ENCODE results near the gene DNAJC30. TPM values are rescaled to one million over a fixed set of nuclear protein-coding genes. Genes with fewer than 3 reads are reported as not detected.
A peak's percentile ranks its signal among the peaks of the same experiment; 100 is the strongest.

Gene DNAJC30
- total RNA-seq, 1 experiment from 2014 or later: 8.5 TPM

GRCh38 chr7:73707045-73707631, 23.9 kb upstream of the DNAJC30 start:
- Histone ChIP-seq H3K4me3 (replicated peaks in 1 of 2; ENCODE audit: low read depth in 1 of 2, low read length in 2 of 2) (peak overlapping the region; percentile 13 to 31; a peak in 3 of 4 replicates), H3K4me2 (ENCODE audit: low read length) (peak overlapping the region; percentile 79), H3K4me1 (ENCODE audit: control insufficient read depth in 1 of 2, insufficient read depth in 2 of 2, low read length in 2 of 2) (peaks cover 40 to 71% of the 10 kb centered on the region in 2 experiments), H3K27me3 (ENCODE audit: insufficient read depth, low read length) (no peaks in the 10 kb centered on the region), H3K9me2 (ENCODE audit: insufficient read depth) (no peaks in the 10 kb centered on the region), H3K27ac (ENCODE audit: low read depth, low read length) (peak overlapping the region; percentile 92), H3K36me3 (ENCODE audit: control insufficient read depth in 1 of 2, insufficient read depth in 2 of 2, low read length in 2 of 2) (peaks cover 16 to 25% of the 10 kb centered on the region in 2 experiments; a peak in 3 of 4 replicates), H3K79me2 (ENCODE audit: insufficient read depth, low read length) (peaks cover 46% of the 10 kb centered on the region), H3K9me3 (ENCODE audit: control insufficient read depth in 1 of 2, insufficient read depth in 1 of 2, low read depth in 1 of 2, low read length in 2 of 2) (no peaks in the 10 kb centered on the region), H3K9ac (ENCODE audit: low read length) (peak overlapping the region; percentile 58), H2AFZ (ENCODE audit: low read depth, low read length, poor library complexity, severe bottlenecking) (no peak overlapping the region), H4K20me1 (ENCODE audit: insufficient read depth) (no peaks in the 10 kb centered on the region)
- ATAC-seq (peak; percentile 72), DNase-seq (ENCODE audit: low read depth, low spot score) (peak; percentile 69)
- BruUV-seq (replicated peaks): no TSS peak
- TF ChIP-seq YY1 (IDR thresholded peaks at IDR 0.05; ENCODE audit: extremely low read depth, insufficient replicate concordance, low read depth, low read length) (peak; percentile 24), POLR2A (IDR thresholded peaks at IDR 0.05; ENCODE audit: borderline replicate concordance, extremely low read depth, insufficient read depth, insufficient read length) (no peak), POLR2AphosphoS5 (IDR thresholded peaks at IDR 0.05; ENCODE audit: low read depth, low read length) (peak; percentile 55), SIN3A (IDR thresholded peaks at IDR 0.05; ENCODE audit: low read depth) (no peak)
- RAD21 ChIA-PET (ENCODE audit: low non-redundant PET in 1 of 2, low total read pairs in 2 of 2, uncharacterized antibody in 2 of 2, unreplicated experiment in 2 of 2): interaction anchor here (0.6 to 1.6 kb wide), 7 partner anchors 9 to 100 kb away, joined by 3 to 5 read pairs (median 4); partner anchors contain the start of genes MLXIPL (in 1 of the 2) and STX1A (in 1 of the 2)
- intact Hi-C loops (cut with micrococcal nuclease): loop anchor here (1.0 kb wide), 1 partner anchor 8 kb away; no protein-coding TSS in a partner anchor
- POLR2A ChIA-PET: interaction anchor here (1.0 to 2.1 kb wide), 9 partner anchors 8 to 129 kb away, joined by 3 to 17 read pairs (median 5); partner anchors contain the start of genes STX1A and TBL2
- CTCF ChIA-PET: interaction anchor here (0.6 to 1.9 kb wide), 6 partner anchors 13 to 100 kb away, joined by 3 to 14 read pairs (median 4); partner anchors contain the start of genes ABHD11 and STX1A

GRCh38 chr7:73706126-73707044, 23.1 kb upstream of the DNAJC30 start:
- ATAC-seq (peak; percentile 81), DNase-seq (ENCODE audit: low read depth, low spot score) (peak; percentile 68)
- H3K4me2 ChIP-seq (ENCODE audit: low read length): peak overlapping the region; percentile 79
- H3K4me1 ChIP-seq (ENCODE audit: control insufficient read depth in 1 of 2, insufficient read depth in 2 of 2, low read length in 2 of 2): peaks cover 40 to 75% of the 10 kb centered on the region in 2 experiments
- H2AFZ ChIP-seq (ENCODE audit: low read depth, low read length, poor library complexity, severe bottlenecking): no peak overlapping the region
- H3K9ac ChIP-seq (ENCODE audit: low read length): peak overlapping the region; percentile 58
- peak overlapping the region; percentile 92 for H3K27ac ChIP-seq (ENCODE audit: low read depth, low read length)
- BruUV-seq (replicated peaks): no TSS peak
- RAD21 ChIA-PET (ENCODE audit: low non-redundant PET in 1 of 2, low total read pairs in 2 of 2, uncharacterized antibody in 2 of 2, unreplicated experiment in 2 of 2): interaction anchor here (0.5 to 1.6 kb wide), 8 partner anchors 8 to 99 kb away, joined by 3 to 5 read pairs (median 4); partner anchors contain the start of genes MLXIPL (in 1 of the 2) and STX1A (in 1 of the 2)
- no peaks in the 10 kb centered on the region for H3K9me2 ChIP-seq (ENCODE audit: insufficient read depth)
- H3K9me3 ChIP-seq (ENCODE audit: control insufficient read depth in 1 of 2, insufficient read depth in 1 of 2, low read depth in 1 of 2, low read length in 2 of 2): no peaks in the 10 kb centered on the region
- no peaks in the 10 kb centered on the region for H4K20me1 ChIP-seq (ENCODE audit: insufficient read depth)
- CTCF ChIA-PET: interaction anchor here (0.6 to 2.1 kb wide), 7 partner anchors 13 to 99 kb away, joined by 3 to 14 read pairs (median 3); partner anchors contain the start of genes ABHD11 and STX1A
- intact Hi-C loops (cut with micrococcal nuclease): loop anchor here (1.0 kb wide), 1 partner anchor 9 kb away; no protein-coding TSS in a partner anchor
- peak overlapping the region; percentile 13 to 31; a peak in 3 of 4 replicates for H3K4me3 ChIP-seq (replicated peaks in 1 of 2; ENCODE audit: low read depth in 1 of 2, low read length in 2 of 2)
- POLR2A ChIA-PET: interaction anchor here (1.0 to 2.1 kb wide), 9 partner anchors 9 to 128 kb away, joined by 3 to 17 read pairs (median 5); partner anchors contain the start of genes STX1A and TBL2
- H3K36me3 ChIP-seq (ENCODE audit: control insufficient read depth in 1 of 2, insufficient read depth in 2 of 2, low read length in 2 of 2): peaks cover 16 to 29% of the 10 kb centered on the region in 2 experiments; a peak in 3 of 4 replicates
- no peaks in the 10 kb centered on the region for H3K27me3 ChIP-seq (ENCODE audit: insufficient read depth, low read length)
- H3K79me2 ChIP-seq (ENCODE audit: insufficient read depth, low read length): peaks cover 39% of the 10 kb centered on the region
- TF ChIP-seq SIN3A (IDR thresholded peaks at IDR 0.05; ENCODE audit: low read depth) (no peak), ZNF274 (IDR thresholded peaks at IDR 0.05; ENCODE audit: low read depth, low read length) (no peak), ZBTB33 (IDR thresholded peaks at IDR 0.05; ENCODE audit: extremely low read depth, insufficient replicate concordance, low read length) (no peak), JUND (IDR thresholded peaks at IDR 0.05) (no peak), TCF7L2 (IDR thresholded peaks at IDR 0.05; ENCODE audit: borderline replicate concordance, extremely low read depth, insufficient read depth, insufficient read length) (peak; percentile 5), SRF (IDR thresholded peaks at IDR 0.05; ENCODE audit: low read depth) (no peak), CTCF (IDR thresholded peaks at IDR 0.05 in 2 of 3, conservative IDR thresholded peaks at IDR 0.05 in 1 of 3; ENCODE audit: borderline replicate concordance in 1 of 3, insufficient read depth in 1 of 3, low read depth in 2 of 3, low read length in 2 of 3) (no peak), FOSL1 (IDR thresholded peaks at IDR 0.05; ENCODE audit: low read depth) (no peak)

All from HCT116 (cell line).